DOHH2 (cell line): ENCODE measurements around the gene CPED1.

Source experiments
- H3F3A ChIP-seq: fragments of 200-600 bp; sonication (generic), shearing (Covaris generic); 2 replicates; pipeline ENCODE4 v1.6.0; 2016; ENCODE audit warnings: antibody characterized with exemption, mild to moderate bottlenecking; ENCODE audit not compliant: control insufficient read depth, insufficient read depth
- H3K27ac ChIP-seq: fragments of 200-600 bp; sonication (generic); 2 replicates; pipeline ENCODE4 v1.5.1; 2014; ENCODE audit warnings: low read depth, mild to moderate bottlenecking, low read length, moderate library complexity
- H3K27me3 ChIP-seq: fragments of 200-600 bp; sonication (generic); 2 replicates; pipeline ENCODE4 v1.6.1; 2014; ENCODE audit warnings: mild to moderate bottlenecking, low read length, mixed read lengths; ENCODE audit not compliant: control insufficient read depth
- H3K36me3 ChIP-seq: fragments of 200-600 bp; sonication (generic); 2 replicates; pipeline ENCODE4 v1.6.1; 2014; ENCODE audit warnings: mild to moderate bottlenecking, low read length, moderate library complexity, mixed read lengths; ENCODE audit not compliant: control insufficient read depth
- H3K4me1 ChIP-seq: fragments of 200-600 bp; sonication (generic); 2 replicates; pipeline ENCODE4 v1.6.1; 2014; ENCODE audit warnings: mild to moderate bottlenecking, low read length, mixed read lengths; ENCODE audit not compliant: control insufficient read depth
- H3K4me2 ChIP-seq: fragments of 200-600 bp; sonication (generic); 2 replicates; pipeline ENCODE4 v1.6.0; 2014; ENCODE audit warnings: mild to moderate bottlenecking, low read length, moderate library complexity
- H3K4me3 ChIP-seq: fragments of 200-600 bp; sonication (generic); 2 replicates; pipeline ENCODE4 v1.5.1; 2014; ENCODE audit warnings: mild to moderate bottlenecking, low read length, mixed read lengths
- H3K79me2 ChIP-seq: fragments of 200-600 bp; sonication (generic); 2 replicates; pipeline ENCODE4 v1.6.1; 2014; ENCODE audit warnings: mild to moderate bottlenecking, low read length, mixed read lengths; ENCODE audit not compliant: control insufficient read depth
- H3K9me2 ChIP-seq: fragments of 200-600 bp; sonication (generic); replicated peaks from 2 replicates; pipeline ENCODE4 v1.6.1; 2014; ENCODE audit warnings: mild to moderate bottlenecking, low read length, mixed read lengths; ENCODE audit not compliant: control insufficient read depth
- H3K9me3 ChIP-seq: fragments of 200-600 bp; sonication (generic); 2 replicates; pipeline ENCODE4 v1.6.1; 2014; ENCODE audit warnings: antibody characterized with exemption, low read length, mixed read lengths; ENCODE audit not compliant: control insufficient read depth, insufficient read depth
- H4K20me1 ChIP-seq: fragments of 200-600 bp; sonication (generic); 2 replicates; pipeline ENCODE4 v1.6.0; 2014; ENCODE audit warnings: low read depth, mild to moderate bottlenecking, antibody characterized with exemption, low read length, moderate library complexity; ENCODE audit not compliant: control insufficient read depth, insufficient read depth
- CTCF ChIP-seq: fragments of 200-600 bp; sonication (generic); IDR thresholded peaks from one replicate; pipeline ENCODE4 v1.5.1; 2014; ENCODE audit warnings: antibody characterized with exemption, mild to moderate bottlenecking, low read depth, low read length; ENCODE audit not compliant: poor library complexity, severe bottlenecking
- EZH2phosphoT487 ChIP-seq: fragments of 200-600 bp; sonication (generic); IDR thresholded peaks from 2 replicates; pipeline ENCODE4 v1.6.1; 2017; ENCODE audit warnings: borderline replicate concordance, mild to moderate bottlenecking, antibody characterized with exemption, low read length, moderate library complexity, mixed read lengths

Gene CPED1

GRCh38 chr7:120992272-120992964 lies 3.9 kb downstream of the CPED1 start:
- Histone ChIP-seq H3K4me3 (no peak overlapping the region), H3K9me2 (no peaks in the 10 kb centered on the region), H4K20me1 (no peaks in the 10 kb centered on the region), H3K27me3 (peaks cover 39% of the 10 kb centered on the region), H3K9me3 (no peaks in the 10 kb centered on the region), H3K4me2 (no peak overlapping the region), H3K27ac (no peak overlapping the region), H3K36me3 (no peaks in the 10 kb centered on the region), H3K79me2 (no peaks in the 10 kb centered on the region), H3K4me1 (peaks cover 52% of the 10 kb centered on the region), H3F3A (peaks cover 3% of the 10 kb centered on the region; the same call in 1 of the 2 replicates)
- TF ChIP-seq EZH2phosphoT487 (no peak), CTCF (no peak)

- H3K27me3 ChIP-seq = peaks cover 36% of the 10 kb centered on the region
- H4K20me1 ChIP-seq = no peaks in the 10 kb centered on the region
- H3K4me3 ChIP-seq = no peak overlapping the region
- H3K27ac ChIP-seq = no peak overlapping the region
- H3K4me1 ChIP-seq = peaks cover 49% of the 10 kb centered on the region
- no peaks in the 10 kb centered on the region for H3K79me2 ChIP-seq
- H3F3A ChIP-seq = peaks cover 3% of the 10 kb centered on the region; the same call in 1 of the 2 replicates
- TF ChIP-seq CTCF = no peak
- TF ChIP-seq EZH2phosphoT487 = no peak
- H3K9me2 ChIP-seq = no peaks in the 10 kb centered on the region
- H3K36me3 ChIP-seq = no peaks in the 10 kb centered on the region
- H3K4me2 ChIP-seq = no peak overlapping the region
- H3K9me3 ChIP-seq = no peaks in the 10 kb centered on the region
Observed at GRCh38 chr7:120992965-120993494, 4.5 kb downstream of the CPED1 start.

GRCh38 chr7:120993553-120994191 lies 5.2 kb downstream of the CPED1 start:
- Histone ChIP-seq H3F3A (peaks cover 3% of the 10 kb centered on the region; the same call in 1 of the 2 replicates), H3K36me3 (no peaks in the 10 kb centered on the region), H3K27ac (no peak overlapping the region), H3K4me2 (no peak overlapping the region), H3K27me3 (peaks cover 29% of the 10 kb centered on the region), H3K79me2 (no peaks in the 10 kb centered on the region), H3K4me1 (peaks cover 43% of the 10 kb centered on the region), H4K20me1 (no peaks in the 10 kb centered on the region), H3K9me3 (no peaks in the 10 kb centered on the region), H3K4me3 (no peak overlapping the region), H3K9me2 (no peaks in the 10 kb centered on the region)
- no peak for TF ChIP-seq CTCF
- TF ChIP-seq EZH2phosphoT487 = no peak
